Measurements from ENCODE around the gene HGFAC. TPM values are rescaled to one million over a fixed set of nuclear protein-coding genes. Genes with fewer than 3 reads are reported as not detected.

The HGFAC gene
- total and polyA plus RNA-seq, 2 donors: 0.46 to 0.48 TPM

GRCh38 chr4:3424522-3425095 is 17.2 kb upstream of the HGFAC start:
- no peak overlapping the region for H3K4me3 ChIP-seq (ENCODE audit: low read depth, low read length)
- peaks cover 2% of the 10 kb centered on the region for H3K36me3 ChIP-seq (ENCODE audit: insufficient read depth)
- DNase-seq (ENCODE audit: extremely low spot score): no peak
- H3K4me1 ChIP-seq (ENCODE audit: insufficient read depth): no peaks in the 10 kb centered on the region
- no peak overlapping the region for H3K27ac ChIP-seq (ENCODE audit: low read depth)
- WGBS: 94% methylated on average over 20 of the region's 20 CpGs

GRCh38 chr4:3426465-3427133 is 15.2 kb upstream of the HGFAC start:
- 92% methylated on average over 24 of the region's 24 CpGs for WGBS
- peaks cover 5% of the 10 kb centered on the region for H3K36me3 ChIP-seq (ENCODE audit: insufficient read depth)
- no peak overlapping the region for H3K27ac ChIP-seq (ENCODE audit: low read depth)
- no peaks in the 10 kb centered on the region for H3K4me1 ChIP-seq (ENCODE audit: insufficient read depth)
- DNase-seq (ENCODE audit: extremely low spot score): no peak
- no peak overlapping the region for H3K4me3 ChIP-seq (ENCODE audit: low read depth, low read length)

- H3K27ac ChIP-seq (ENCODE audit: low read depth): no peak overlapping the region
- H3K36me3 ChIP-seq (ENCODE audit: insufficient read depth): peaks cover 5% of the 10 kb centered on the region
- no peak for DNase-seq (ENCODE audit: extremely low spot score)
- H3K4me1 ChIP-seq (ENCODE audit: insufficient read depth): no peaks in the 10 kb centered on the region
- no peak overlapping the region for H3K4me3 ChIP-seq (ENCODE audit: low read depth, low read length)
- 95% methylated on average over 9 of the region's 9 CpGs for whole genome bisulfite sequencing
Measured at GRCh38 chr4:3427134-3427476, 14.7 kb upstream of the HGFAC start.

GRCh38 chr4:3427706-3428446 is 13.9 kb upstream of the HGFAC start:
- H3K4me1 ChIP-seq (ENCODE audit: insufficient read depth): no peaks in the 10 kb centered on the region
- H3K4me3 ChIP-seq (ENCODE audit: low read depth, low read length): no peak overlapping the region
- no peak for DNase-seq (ENCODE audit: extremely low spot score)
- H3K27ac ChIP-seq (ENCODE audit: low read depth): no peak overlapping the region
- 88% methylated on average over 17 of the region's 17 CpGs for WGBS
- H3K36me3 ChIP-seq (ENCODE audit: insufficient read depth): peaks cover 5% of the 10 kb centered on the region

- H3K4me1 ChIP-seq (ENCODE audit: insufficient read depth): no peaks in the 10 kb centered on the region
- H3K36me3 ChIP-seq (ENCODE audit: insufficient read depth): peaks cover 5% of the 10 kb centered on the region
- no peak for DNase-seq (ENCODE audit: extremely low spot score)
- 91% methylated on average over 12 of the region's 12 CpGs for WGBS
- H3K4me3 ChIP-seq (ENCODE audit: low read depth, low read length): no peak overlapping the region
- no peak overlapping the region for H3K27ac ChIP-seq (ENCODE audit: low read depth)
Measured at GRCh38 chr4:3429651-3430050, 12.1 kb upstream of the HGFAC start.

GRCh38 chr4:3430524-3430923 is 11.2 kb upstream of the HGFAC start:
- Histone ChIP-seq H3K36me3 (ENCODE audit: insufficient read depth) (peaks cover 5% of the 10 kb centered on the region), H3K27ac (ENCODE audit: low read depth) (no peak overlapping the region), H3K4me1 (ENCODE audit: insufficient read depth) (no peaks in the 10 kb centered on the region), H3K4me3 (ENCODE audit: low read depth, low read length) (no peak overlapping the region)
- no peak for DNase-seq (ENCODE audit: extremely low spot score)
- 80% methylated on average over 21 of the region's 21 CpGs for WGBS

GRCh38 chr4:3431446-3431993 is 10.2 kb upstream of the HGFAC start:
- Histone ChIP-seq H3K36me3 (ENCODE audit: insufficient read depth) (peaks cover 5% of the 10 kb centered on the region), H3K4me1 (ENCODE audit: insufficient read depth) (no peaks in the 10 kb centered on the region), H3K4me3 (ENCODE audit: low read depth, low read length) (no peak overlapping the region), H3K27ac (ENCODE audit: low read depth) (no peak overlapping the region)
- WGBS: 90% methylated on average over 28 of the region's 28 CpGs
- DNase-seq (ENCODE audit: extremely low spot score): no peak

GRCh38 chr4:3432381-3432790 is 9.4 kb upstream of the HGFAC start:
- H3K4me1 ChIP-seq (ENCODE audit: insufficient read depth): no peaks in the 10 kb centered on the region
- H3K27ac ChIP-seq (ENCODE audit: low read depth): no peak overlapping the region
- peaks cover 3% of the 10 kb centered on the region for H3K36me3 ChIP-seq (ENCODE audit: insufficient read depth)
- 86% methylated on average over 16 of the region's 16 CpGs for WGBS
- H3K4me3 ChIP-seq (ENCODE audit: low read depth, low read length): no peak overlapping the region
- DNase-seq (ENCODE audit: extremely low spot score): no peak

GRCh38 chr4:3433138-3433869 is 8.5 kb upstream of the HGFAC start:
- no peak overlapping the region for H3K4me3 ChIP-seq (ENCODE audit: low read depth, low read length)
- peaks cover 3% of the 10 kb centered on the region for H3K36me3 ChIP-seq (ENCODE audit: insufficient read depth)
- WGBS: 94% methylated on average over 32 of the region's 32 CpGs
- no peaks in the 10 kb centered on the region for H3K4me1 ChIP-seq (ENCODE audit: insufficient read depth)
- DNase-seq (ENCODE audit: extremely low spot score): no peak
- H3K27ac ChIP-seq (ENCODE audit: low read depth): no peak overlapping the region

GRCh38 chr4:3434881-3435685 is 6.7 kb upstream of the HGFAC start:
- Histone ChIP-seq H3K4me1 (ENCODE audit: insufficient read depth) (no peaks in the 10 kb centered on the region), H3K36me3 (ENCODE audit: insufficient read depth) (peaks cover 3% of the 10 kb centered on the region), H3K4me3 (ENCODE audit: low read depth, low read length) (no peak overlapping the region), H3K27ac (ENCODE audit: low read depth) (no peak overlapping the region)
- WGBS: 79% methylated on average over 16 of the region's 16 CpGs
- no peak for DNase-seq (ENCODE audit: extremely low spot score)

- no peak for DNase-seq (ENCODE audit: extremely low spot score)
- H3K4me1 ChIP-seq (ENCODE audit: insufficient read depth): no peaks in the 10 kb centered on the region
- H3K4me3 ChIP-seq (ENCODE audit: low read depth, low read length): no peak overlapping the region
- H3K36me3 ChIP-seq (ENCODE audit: insufficient read depth): no peaks in the 10 kb centered on the region
- WGBS: 83% methylated on average over 4 of the region's 4 CpGs
- H3K27ac ChIP-seq (ENCODE audit: low read depth): no peak overlapping the region
Measured at GRCh38 chr4:3435686-3435956, 6.1 kb upstream of the HGFAC start.

GRCh38 chr4:3436048-3436797 is 5.5 kb upstream of the HGFAC start:
- no peak overlapping the region for H3K4me3 ChIP-seq (ENCODE audit: low read depth, low read length)
- peak overlapping the region; percentile 26 for H3K27ac ChIP-seq (ENCODE audit: low read depth)
- no peak for DNase-seq (ENCODE audit: extremely low spot score)
- H3K4me1 ChIP-seq (ENCODE audit: insufficient read depth): no peaks in the 10 kb centered on the region
- no peaks in the 10 kb centered on the region for H3K36me3 ChIP-seq (ENCODE audit: insufficient read depth)
- WGBS: 82% methylated on average over 22 of the region's 22 CpGs

All from urinary bladder (tissue), 4 donors.